Measurements from ENCODE around the gene FAM156B. TPM values are rescaled to one million over a fixed set of nuclear protein-coding genes. Genes with fewer than 3 reads are reported as not detected.
A peak's percentile ranks its signal among the peaks of the same experiment; 100 is the strongest.
"Not testable (repeated sequence)": the region's sequence is repeated elsewhere in the genome, so short reads cannot be mapped to it uniquely, and the experiment has no call there.

FAM156B gene
- total and polyA plus RNA-seq, 3 donors from 2014 or later = 21.4 to 82.6 (median 73.7) TPM

DNA sequence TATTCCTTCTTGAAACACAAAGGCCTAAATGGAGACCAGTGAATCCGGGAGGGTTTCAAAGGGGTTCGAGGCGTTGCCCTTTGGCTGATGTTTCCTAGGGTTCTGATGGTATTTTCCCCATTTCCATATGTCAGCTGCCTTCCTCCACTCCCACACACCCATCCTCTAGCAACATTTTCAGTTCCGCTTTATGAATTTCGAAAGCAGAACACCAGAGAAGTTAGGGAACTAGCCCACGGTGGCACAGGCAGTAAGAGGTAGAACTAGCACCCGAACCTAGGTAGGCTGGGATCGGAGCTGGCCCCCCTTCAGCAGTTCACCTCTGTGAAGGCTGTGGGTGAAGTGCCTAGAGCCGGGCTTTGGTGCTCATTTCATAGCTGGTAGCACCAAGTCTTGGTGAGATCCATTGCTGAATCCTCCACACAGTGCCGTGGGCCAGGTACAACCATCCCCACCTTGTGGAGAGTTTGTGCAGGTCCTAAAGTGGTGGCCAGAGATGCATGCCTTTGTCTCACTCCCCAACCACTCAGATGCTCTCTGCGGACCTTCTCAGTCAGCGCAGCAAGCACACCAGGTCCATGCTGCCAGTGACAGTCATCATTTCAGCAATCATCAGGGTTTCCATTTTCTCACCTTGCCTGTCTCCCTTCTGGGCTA lies 12.3 kb downstream of the FAM156B start:
- H3K4me1 ChIP-seq; H3K36me3 ChIP-seq (ENCODE audit: low read depth, missing control alignments); intact Hi-C loops (cut with DNase I; ENCODE audit: low total_unique reads); H3K9me3 ChIP-seq; H3K4me3 ChIP-seq; H3K27me3 ChIP-seq; H3K27ac ChIP-seq; DNase-seq: not testable (repeated sequence)
- no CpG with 5 or more reads among the region's 12 CpGs for WGBS, 2 donors

DNA sequence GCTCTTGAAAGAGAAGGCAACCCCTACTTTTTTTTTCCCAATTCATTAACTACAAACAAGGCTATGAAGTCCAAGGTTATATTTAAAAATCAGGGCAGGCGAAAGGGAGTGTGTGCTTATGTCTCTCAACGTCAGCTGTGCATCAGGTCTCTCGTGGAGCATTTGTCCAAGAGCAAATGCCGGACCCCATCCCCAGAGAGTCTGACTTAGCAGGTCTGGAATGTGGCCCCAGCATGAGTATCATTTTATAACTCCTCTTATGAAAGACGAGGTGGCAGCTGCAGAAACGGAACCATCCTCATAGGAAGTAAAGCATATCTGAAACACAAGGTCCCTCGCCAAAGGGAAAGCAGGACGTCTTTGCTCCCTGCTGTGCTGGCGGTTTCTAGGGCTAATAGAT lies 16.6 kb downstream of the FAM156B start:
- H3K27me3 ChIP-seq; intact Hi-C loops (cut with DNase I; ENCODE audit: low total_unique reads); H3K27ac ChIP-seq; H3K4me3 ChIP-seq; H3K4me1 ChIP-seq; DNase-seq; H3K9me3 ChIP-seq; H3K36me3 ChIP-seq (ENCODE audit: low read depth, missing control alignments): not testable (repeated sequence)
- WGBS, 2 donors = no CpG with 5 or more reads among the region's 9 CpGs

GRCh38 chrX:52914704-52915103 lies 17.6 kb downstream of the FAM156B start:
- H3K4me3 ChIP-seq; DNase-seq; H3K27me3 ChIP-seq; H3K9me3 ChIP-seq; H3K4me1 ChIP-seq; H3K36me3 ChIP-seq (ENCODE audit: low read depth, missing control alignments); intact Hi-C loops (cut with DNase I; ENCODE audit: low total_unique reads); H3K27ac ChIP-seq: not testable (repeated sequence)
- no CpG with 5 or more reads among the region's 3 CpGs for WGBS, 2 donors

GRCh38 chrX:52923781-52924241 lies 26.7 kb downstream of the FAM156B start:
- Histone ChIP-seq H3K4me3 (no peak overlapping the region), H3K27ac (no peak overlapping the region), H3K4me1 (peaks cover 5% of the 10 kb centered on the region), H3K36me3 (ENCODE audit: low read depth, missing control alignments) (no peaks in the 10 kb centered on the region), H3K9me3 (no peaks in the 10 kb centered on the region), H3K27me3 (no peaks in the 10 kb centered on the region)
- DNase-seq = no peak
- intact Hi-C loops (cut with DNase I; ENCODE audit: low total_unique reads) = no loop called here
- TF ChIP-seq, protein P1, sequence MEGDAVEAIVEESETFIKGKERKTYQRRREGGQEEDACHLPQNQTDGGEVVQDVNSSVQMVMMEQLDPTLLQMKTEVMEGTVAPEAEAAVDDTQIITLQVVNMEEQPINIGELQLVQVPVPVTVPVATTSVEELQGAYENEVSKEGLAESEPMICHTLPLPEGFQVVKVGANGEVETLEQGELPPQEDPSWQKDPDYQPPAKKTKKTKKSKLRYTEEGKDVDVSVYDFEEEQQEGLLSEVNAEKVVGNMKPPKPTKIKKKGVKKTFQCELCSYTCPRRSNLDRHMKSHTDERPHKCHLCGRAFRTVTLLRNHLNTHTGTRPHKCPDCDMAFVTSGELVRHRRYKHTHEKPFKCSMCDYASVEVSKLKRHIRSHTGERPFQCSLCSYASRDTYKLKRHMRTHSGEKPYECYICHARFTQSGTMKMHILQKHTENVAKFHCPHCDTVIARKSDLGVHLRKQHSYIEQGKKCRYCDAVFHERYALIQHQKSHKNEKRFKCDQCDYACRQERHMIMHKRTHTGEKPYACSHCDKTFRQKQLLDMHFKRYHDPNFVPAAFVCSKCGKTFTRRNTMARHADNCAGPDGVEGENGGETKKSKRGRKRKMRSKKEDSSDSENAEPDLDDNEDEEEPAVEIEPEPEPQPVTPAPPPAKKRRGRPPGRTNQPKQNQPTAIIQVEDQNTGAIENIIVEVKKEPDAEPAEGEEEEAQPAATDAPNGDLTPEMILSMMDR (IDR thresholded peaks at IDR 0.05) = no peak
- TF ChIP-seq POLR2A (IDR thresholded peaks at IDR 0.05) = no peak
- WGBS, 2 donors = 56 to 59% methylated on average over 3 to 4 of the region's 4 CpGs

GRCh38 chrX:52930214-52930613 lies 33.1 kb downstream of the FAM156B start:
- H3K9me3 ChIP-seq; H3K36me3 ChIP-seq (ENCODE audit: low read depth, missing control alignments); H3K27me3 ChIP-seq; intact Hi-C loops (cut with DNase I; ENCODE audit: low total_unique reads); H3K4me3 ChIP-seq; H3K27ac ChIP-seq; H3K4me1 ChIP-seq; DNase-seq: not testable (repeated sequence)
- WGBS, 2 donors = 89 to 91% methylated on average over 6 of the region's 6 CpGs

GRCh38 chrX:52933213-52933612 lies 36.1 kb downstream of the FAM156B start:
- H3K4me1 ChIP-seq = no peaks in the 10 kb centered on the region
- no peak for TF ChIP-seq POLR2A (IDR thresholded peaks at IDR 0.05)
- TF ChIP-seq, protein P1 (IDR thresholded peaks at IDR 0.05) = no peak
- no peak for DNase-seq
- intact Hi-C loops (cut with DNase I; ENCODE audit: low total_unique reads) = no loop called here
- H3K4me3 ChIP-seq = no peak overlapping the region
- no peaks in the 10 kb centered on the region for H3K36me3 ChIP-seq (ENCODE audit: low read depth, missing control alignments)
- H3K9me3 ChIP-seq = no peaks in the 10 kb centered on the region
- peak overlapping the region in 1 of 2 donors; percentile 89 for H3K27ac ChIP-seq
- WGBS, 2 donors = 86% methylated on average over 2 of the region's 2 CpGs
- H3K27me3 ChIP-seq = no peaks in the 10 kb centered on the region
